HG02623 (cell line): ENCODE measurements around the gene CCDC121.

Source experiments
- ATAC-seq: cut with Tn5 transposase; IDR thresholded peaks from one replicate; pipeline ENCODE4 v1.9.1; 2021; ENCODE audit warnings: moderate library complexity; ENCODE audit not compliant: unreplicated experiment

Gene CCDC121

DNA sequence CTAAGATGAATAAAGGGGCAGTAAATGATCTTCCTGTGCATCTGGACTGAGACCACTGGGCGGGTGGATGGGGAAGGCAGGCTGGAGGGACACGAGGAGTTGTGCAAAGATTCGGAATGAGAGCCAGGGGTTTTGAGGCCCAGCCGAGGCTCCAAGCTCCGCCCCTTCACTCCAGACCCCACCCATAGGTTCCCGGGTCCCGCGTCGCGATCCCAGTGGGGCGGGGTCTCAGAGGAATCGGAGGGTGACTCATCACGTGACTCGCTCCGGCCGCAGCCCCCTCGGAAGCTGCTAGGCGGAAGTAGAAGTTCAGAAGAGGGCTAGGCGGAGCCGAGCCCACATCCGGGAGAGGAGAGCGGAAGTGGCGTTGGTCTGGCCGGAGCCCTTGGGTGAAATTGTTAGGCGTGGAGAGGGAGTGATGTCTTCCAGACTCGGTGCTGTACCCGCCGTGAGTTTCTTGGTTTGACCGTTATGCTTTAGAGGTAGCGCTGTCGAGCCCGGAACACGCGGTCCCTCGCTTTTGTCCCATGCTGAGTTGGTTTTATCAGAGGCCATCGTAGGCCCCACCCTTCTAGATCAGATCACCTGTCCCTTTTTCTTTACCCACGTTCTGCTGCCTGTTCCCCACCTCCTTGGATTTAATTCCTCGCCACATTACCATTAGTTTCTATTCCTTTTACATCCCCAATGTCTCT is 46.0 kb downstream of the CCDC121 start, which contains the start of gene ZNF512:
Gene ZNF512, plus strand, starts transcription at position 348 of the 695 bp plus-strand sequence. Its CDS starts 71 bp downstream, at position 419.
- peak; percentile 92 for ATAC-seq

DNA sequence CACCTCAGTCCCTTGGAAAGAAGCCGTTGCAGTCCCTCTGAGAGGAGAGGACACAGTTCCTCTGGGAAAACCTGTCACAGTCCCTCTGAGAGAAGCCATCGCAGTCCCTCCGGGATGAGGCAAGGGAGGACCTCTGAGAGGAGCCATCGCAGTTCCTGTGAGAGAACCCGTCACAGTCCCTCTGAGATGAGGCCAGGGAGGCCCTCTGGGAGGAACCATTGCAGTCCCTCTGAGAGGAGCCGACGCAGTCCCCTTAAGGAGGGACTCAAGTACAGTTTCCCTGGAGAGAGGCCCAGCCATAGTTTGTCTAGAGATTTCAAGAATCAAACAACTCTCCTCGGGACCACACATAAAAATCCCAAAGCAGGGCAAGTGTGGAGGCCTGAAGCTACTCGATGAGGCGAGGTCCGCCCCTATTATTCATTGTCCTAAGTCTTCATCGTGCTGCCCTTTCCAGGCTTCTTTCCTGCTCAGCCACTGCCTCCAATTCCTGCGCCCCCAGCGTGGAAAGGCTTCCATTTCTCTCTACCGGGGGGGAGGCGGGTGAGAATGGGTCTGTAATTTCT is 46.6 kb downstream of the CCDC121 start:
- ATAC-seq = no peak

DNA sequence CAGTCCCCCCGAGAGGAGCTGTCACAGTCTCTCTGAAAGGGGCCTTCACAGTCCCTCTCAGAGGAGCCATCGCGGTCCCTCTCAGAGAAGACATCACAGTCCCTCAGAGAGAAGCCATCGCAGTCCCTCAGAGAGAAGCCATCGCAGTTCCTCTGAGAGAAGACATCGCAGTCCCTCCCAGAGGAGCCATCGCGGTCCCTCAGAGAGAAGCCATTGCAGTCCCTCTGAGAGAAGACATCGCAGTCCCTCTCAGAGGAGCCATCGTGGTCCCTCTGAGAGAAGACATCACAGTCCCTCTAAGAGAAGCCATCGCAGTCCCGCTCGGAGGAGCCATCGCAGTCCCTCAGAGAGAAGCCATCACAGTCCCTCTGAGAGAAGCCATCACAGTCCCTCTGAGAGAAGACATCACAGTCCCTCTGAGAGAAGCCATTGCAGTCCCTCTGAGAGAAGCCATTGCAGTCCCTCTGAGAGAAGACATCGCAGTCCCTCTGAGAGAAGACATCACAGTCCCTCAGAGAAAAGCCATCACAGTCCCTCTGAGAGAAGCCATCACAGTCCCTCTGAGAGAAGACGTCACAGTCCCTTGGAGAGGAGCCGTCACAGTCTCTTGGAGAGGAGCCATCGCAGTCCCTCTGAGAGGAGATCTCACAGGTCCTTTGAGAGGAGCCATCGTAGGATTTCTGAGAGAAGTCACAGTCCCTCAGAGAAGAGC is 47.2 kb downstream of the CCDC121 start:
- ATAC-seq = no peak
